GM19438 (cell line): Measurements from ENCODE around the gene IGSF11.
"Not testable (repeated sequence)": the region's sequence is repeated elsewhere in the genome, so short reads cannot be mapped to it uniquely, and the experiment has no call there.

Experiments
- ATAC-seq: cut with Tn5 transposase; IDR thresholded peaks from one replicate; pipeline ENCODE4 v1.9.1; 2021; ENCODE audit warnings: low read depth; ENCODE audit not compliant: unreplicated experiment

Gene IGSF11

DNA sequence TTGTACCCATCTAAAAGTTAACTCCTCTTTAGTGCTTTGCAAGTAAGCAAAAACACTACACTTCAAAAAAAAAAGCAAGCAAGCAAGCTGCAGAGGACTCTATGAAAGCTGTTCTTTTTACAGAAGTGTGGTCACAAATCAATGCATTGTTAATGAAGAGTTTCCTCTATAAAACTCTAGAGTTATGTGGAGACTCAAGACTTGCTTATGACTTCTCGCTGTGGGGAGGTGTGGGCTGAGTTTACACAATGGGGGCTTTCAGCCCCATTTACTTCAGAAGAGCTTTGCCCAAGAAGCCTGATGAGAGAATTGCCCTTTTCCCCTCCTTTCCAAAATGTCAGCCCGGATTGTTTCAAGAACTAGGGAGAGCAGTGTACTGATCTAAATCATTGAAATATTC is 144.4 kb downstream of the IGSF11 start:
- no peak for ATAC-seq

DNA sequence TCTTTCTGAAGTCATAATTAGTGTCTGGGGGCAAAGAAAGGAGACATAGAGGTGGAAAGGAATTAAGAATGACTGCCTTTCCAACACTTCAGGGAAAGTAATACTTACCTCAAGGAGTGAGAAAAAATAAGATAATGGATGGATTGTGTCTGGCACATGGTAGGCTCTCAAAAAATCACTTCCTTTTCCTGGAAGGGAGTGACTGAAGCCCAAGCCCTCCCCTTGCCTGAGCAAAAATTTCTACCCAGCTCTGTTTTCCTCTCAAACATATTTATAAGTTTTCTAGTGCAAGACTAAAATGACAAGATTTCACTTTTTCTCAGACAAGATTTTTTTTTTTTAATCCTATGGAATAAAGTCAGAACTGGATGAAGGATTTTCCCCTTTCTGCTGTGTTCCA is 145.0 kb downstream of the IGSF11 start:
- no peak for ATAC-seq

DNA sequence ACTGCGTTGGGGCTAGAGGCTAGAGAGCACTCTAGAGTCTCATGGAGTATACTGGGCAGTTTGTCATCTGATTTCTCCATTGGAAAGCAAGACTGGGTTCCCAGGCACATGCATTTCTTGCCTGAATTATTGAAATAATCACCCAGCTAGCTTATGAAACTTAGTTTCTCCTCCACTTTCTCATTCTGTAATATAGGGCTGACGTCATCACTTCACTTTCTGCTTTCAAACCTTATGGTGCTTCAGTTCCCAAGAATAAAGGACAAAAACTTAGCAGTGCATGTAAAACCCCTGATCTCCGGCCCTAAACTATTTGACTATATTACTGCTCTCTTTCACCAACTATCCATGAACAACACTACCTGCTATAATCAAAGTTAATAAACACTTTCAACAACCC is 147.9 kb downstream of the IGSF11 start:
- ATAC-seq, result no peak

DNA sequence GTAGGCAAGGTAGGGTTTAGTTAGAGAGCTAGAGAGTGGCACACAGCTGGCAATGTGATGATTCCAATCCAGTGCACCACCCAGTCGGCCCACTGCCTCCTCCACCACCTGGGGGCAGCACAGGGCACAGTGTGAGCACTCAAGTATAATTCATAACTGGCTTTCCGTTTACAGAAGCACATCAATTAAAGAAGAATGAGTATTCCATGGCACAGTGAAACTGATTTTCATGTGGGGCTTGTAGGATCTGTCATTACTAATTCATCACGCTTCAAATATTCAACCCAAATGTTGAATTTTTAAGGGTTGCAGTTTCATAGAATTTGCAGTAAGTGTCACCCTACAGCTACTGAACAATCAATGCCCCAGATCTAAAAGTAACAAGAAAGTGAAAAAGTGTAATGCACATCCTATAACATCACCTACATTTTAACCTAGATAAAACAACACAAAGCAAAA is 149.9 kb downstream of the IGSF11 start:
- no peak for ATAC-seq

DNA sequence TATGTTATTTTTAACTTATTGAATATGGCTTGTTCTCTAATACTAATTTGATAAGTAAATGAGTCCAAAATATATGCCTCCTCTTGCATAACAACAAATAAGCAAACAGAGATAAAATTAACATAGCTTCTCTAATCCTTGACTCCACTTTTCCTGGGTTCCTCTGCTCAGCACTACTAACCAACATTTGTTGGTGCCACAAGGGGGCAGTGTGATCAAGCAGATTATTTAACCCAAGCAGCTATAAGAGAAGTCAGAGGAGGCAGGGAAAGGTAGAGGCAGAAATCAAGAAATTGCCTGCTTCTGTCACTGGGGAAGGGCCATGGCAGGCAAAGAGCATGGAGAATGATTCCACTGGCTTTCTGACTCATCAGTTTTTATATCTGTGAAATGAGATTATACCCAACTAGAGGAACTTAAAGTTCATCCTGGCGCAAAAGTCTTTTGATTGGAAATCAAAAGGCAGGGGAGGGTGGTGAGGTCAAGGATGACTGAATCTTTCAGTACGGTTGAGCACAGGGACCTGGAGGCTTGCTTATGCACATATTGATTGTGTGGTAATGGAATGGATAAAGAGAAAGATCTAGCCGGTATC is 152.2 kb downstream of the IGSF11 start:
- peak; percentile 74 for ATAC-seq

DNA sequence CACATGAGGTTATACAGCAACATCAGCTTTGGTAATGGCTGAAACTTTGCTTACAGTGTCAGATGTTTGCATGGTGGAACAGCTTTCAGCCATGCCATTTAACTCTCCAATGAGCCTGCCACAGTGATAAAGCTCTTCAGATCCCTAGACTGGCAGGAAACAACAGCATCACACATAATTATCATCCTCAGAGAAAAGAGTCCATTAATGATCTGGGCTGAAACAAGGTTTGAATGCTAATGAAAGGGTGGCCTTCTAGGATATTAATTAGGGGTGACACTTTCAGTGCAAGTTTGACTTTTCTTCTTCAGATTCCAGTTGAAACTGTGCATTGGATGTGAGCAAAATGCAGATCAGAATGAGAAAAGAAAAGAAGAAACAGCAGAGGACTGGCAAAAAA is 166.6 kb downstream of the IGSF11 start:
- no peak for ATAC-seq

DNA sequence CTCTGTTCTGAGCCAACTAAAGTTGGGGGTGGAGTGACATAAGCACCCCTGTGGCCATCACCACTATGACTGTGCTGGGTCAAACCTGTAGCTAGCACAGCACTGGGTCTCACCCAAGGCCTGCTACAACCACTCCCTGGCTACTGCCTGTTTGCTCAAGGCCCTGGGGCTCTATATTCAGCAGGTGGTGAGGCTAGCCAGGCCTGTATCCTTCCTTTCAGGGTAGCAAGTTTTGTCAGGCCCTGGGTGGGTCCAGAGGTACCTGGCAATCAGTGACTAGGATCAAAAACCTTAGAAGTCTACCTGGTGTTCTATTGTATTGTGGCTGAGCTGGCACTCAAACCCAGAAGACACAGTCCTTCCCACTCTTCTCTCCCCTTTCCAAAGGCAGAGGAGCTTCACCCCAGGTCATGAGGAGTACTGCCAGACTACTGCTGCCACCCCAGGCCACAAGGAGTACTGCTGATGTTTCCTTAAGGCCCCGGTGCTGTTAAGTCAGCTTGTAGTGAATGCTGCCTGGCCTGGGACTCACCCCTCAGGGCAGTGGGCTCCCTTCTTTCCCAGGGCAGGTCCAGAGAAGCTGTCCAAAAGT is 170.8 kb downstream of the IGSF11 start:
- ATAC-seq, result peak; percentile 77

DNA sequence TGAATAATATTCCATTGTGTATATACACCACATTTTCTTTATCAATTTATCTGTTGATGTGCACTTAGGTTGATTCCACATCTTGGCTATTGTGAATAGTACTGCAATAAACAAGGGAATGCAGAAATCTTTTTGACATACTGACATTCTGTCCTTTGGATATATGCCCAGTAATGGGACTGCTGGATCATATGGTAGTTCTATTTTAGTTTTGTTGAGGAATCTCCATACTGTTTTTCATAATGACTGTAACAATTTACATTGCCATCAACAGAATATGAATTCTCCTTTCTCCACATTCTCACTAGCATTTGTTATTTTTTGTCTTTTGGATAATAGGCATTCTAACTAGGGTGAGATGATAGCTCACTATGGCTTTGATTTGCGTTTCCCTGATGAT is 174.7 kb downstream of the IGSF11 start:
- no peak for ATAC-seq

DNA sequence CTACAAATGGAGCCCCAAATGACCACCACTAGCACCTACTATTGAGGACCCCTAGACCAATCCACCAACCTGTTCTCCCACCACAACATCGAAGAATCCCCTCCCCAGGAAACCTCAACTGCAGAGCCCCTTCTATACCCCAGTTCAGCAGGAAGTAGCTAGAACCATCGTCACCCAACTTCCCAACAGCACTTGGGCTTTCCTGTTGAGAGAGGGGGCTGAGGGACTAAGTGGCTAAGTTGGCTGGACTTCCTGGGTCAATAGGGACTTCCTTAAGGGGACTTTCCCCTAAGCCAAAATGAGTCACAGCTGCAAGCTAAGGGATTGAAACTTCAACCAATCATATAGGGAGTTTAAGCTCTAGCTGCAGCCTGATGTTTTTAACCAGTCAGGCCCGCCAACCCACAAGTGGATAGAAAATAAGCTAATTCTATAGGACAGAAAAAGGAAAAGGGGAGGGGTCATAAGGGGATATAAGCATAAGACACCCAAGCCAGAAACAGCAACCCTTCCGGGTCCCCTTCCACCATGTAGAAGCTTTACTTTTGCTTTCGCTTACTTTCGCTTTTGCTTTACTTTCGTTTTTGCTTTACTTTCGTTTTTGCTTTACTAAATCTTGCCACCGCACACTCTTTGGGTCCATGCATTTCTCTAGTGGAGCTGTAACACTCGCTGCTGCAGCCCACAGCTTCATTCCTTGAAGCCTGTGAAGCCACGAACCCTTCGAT is 183.0 kb downstream of the IGSF11 start:
- not testable (repeated sequence) for ATAC-seq

DNA sequence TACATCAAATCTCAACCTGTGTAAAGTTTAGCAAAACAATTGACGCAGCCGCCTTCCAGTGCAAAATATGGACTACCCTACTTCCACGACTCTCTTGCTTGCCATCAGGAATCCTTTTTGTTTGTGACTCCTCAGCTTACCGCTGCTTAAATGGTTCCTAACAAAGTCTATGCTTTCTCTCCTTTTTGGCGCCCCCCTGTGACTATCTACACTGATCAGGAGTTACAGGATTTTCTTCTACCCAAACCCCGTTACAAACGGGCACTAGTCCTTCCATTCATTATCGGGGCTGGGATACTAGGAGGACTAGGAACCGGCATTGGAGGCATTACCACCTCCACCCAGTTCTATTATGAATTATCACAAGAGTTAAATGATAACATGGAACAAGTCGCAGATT is 184.0 kb downstream of the IGSF11 start:
- ATAC-seq, result no peak
